Measurements from ENCODE around the gene DHX57.

Gene DHX57

GRCh38 chr2:38775921-38776225, 99.9 kb downstream of the DHX57 start:
- Histone ChIP-seq H3F3A (ENCODE audit: insufficient read depth, low read length) (no peaks in the 10 kb centered on the region), H3K9ac (ENCODE audit: low read length) (no peak overlapping the region), H3K4me1 (ENCODE audit: insufficient read depth, low read length, severe bottlenecking) (peaks cover 9% of the 10 kb centered on the region), H2AFZ (ENCODE audit: low read length) (0 out of 2 replicates have a peak overlapping the region, but pooled peaks have one; percentile 37), H4K20me1 (ENCODE audit: insufficient read depth, low read length) (no peaks in the 10 kb centered on the region), H3K4me3 (ENCODE audit: low read depth, low read length, poor library complexity, severe bottlenecking) (no peak overlapping the region), H3K4me2 (ENCODE audit: low read length) (no peak overlapping the region), H3K79me2 (ENCODE audit: insufficient read depth, low read length) (peaks cover 8% of the 10 kb centered on the region), H3K27ac (ENCODE audit: low read depth, low read length, poor library complexity, severe bottlenecking) (no peak overlapping the region), H3K36me3 (ENCODE audit: insufficient read depth, low read length) (peaks cover 6% of the 10 kb centered on the region; the same call in 1 of the 2 replicates), H3K27me3 (ENCODE audit: insufficient read depth, low read length) (no peaks in the 10 kb centered on the region), H3K9me3 (ENCODE audit: low read length) (no peaks in the 10 kb centered on the region), H3K9me2 (ENCODE audit: low read depth, low read length) (no peaks in the 10 kb centered on the region)
- TF ChIP-seq CTCF (IDR thresholded peaks at IDR 0.05; ENCODE audit: low read length) (no peak), EZH2 (IDR thresholded peaks at IDR 0.05; ENCODE audit: borderline replicate concordance, low read length) (no peak)

- H2AFZ ChIP-seq (ENCODE audit: low read length) = no peak overlapping the region
- TF ChIP-seq EZH2 (IDR thresholded peaks at IDR 0.05; ENCODE audit: borderline replicate concordance, low read length) = no peak
- TF ChIP-seq CTCF (IDR thresholded peaks at IDR 0.05; ENCODE audit: low read length) = no peak
- H3K4me1 ChIP-seq (ENCODE audit: insufficient read depth, low read length, severe bottlenecking) = peaks cover 9% of the 10 kb centered on the region
These were observed 100.4 kb downstream of the DHX57 start for GRCh38 chr2:38775097-38775920.

GRCh38 chr2:38771632-38772031, 104.1 kb downstream of the DHX57 start:
- Histone ChIP-seq H4K20me1 (ENCODE audit: insufficient read depth, low read length) (no peaks in the 10 kb centered on the region), H3F3A (ENCODE audit: insufficient read depth, low read length) (no peaks in the 10 kb centered on the region), H3K36me3 (ENCODE audit: insufficient read depth, low read length) (no peaks in the 10 kb centered on the region), H3K4me3 (ENCODE audit: low read depth, low read length, poor library complexity, severe bottlenecking) (no peak overlapping the region), H3K79me2 (ENCODE audit: insufficient read depth, low read length) (no peaks in the 10 kb centered on the region), H3K9me3 (ENCODE audit: low read length) (no peaks in the 10 kb centered on the region), H3K4me1 (ENCODE audit: insufficient read depth, low read length, severe bottlenecking) (no peaks in the 10 kb centered on the region), H3K4me2 (ENCODE audit: low read length) (no peak overlapping the region), H3K27me3 (ENCODE audit: insufficient read depth, low read length) (no peaks in the 10 kb centered on the region), H2AFZ (ENCODE audit: low read length) (no peak overlapping the region), H3K9ac (ENCODE audit: low read length) (no peak overlapping the region), H3K9me2 (ENCODE audit: low read depth, low read length) (no peaks in the 10 kb centered on the region), H3K27ac (ENCODE audit: low read depth, low read length, poor library complexity, severe bottlenecking) (no peak overlapping the region)
- no peak for TF ChIP-seq CTCF (IDR thresholded peaks at IDR 0.05; ENCODE audit: low read length)
- TF ChIP-seq EZH2 (IDR thresholded peaks at IDR 0.05; ENCODE audit: borderline replicate concordance, low read length) = no peak

More at GRCh38 chr2:38775097-38775920, 100.4 kb downstream of the DHX57 start:
- peaks cover 8% of the 10 kb centered on the region for H3K79me2 ChIP-seq (ENCODE audit: insufficient read depth, low read length)
- H3K27me3 ChIP-seq (ENCODE audit: insufficient read depth, low read length) = no peaks in the 10 kb centered on the region
- H3K9me3 ChIP-seq (ENCODE audit: low read length) = no peaks in the 10 kb centered on the region
- no peak overlapping the region for H3K4me3 ChIP-seq (ENCODE audit: low read depth, low read length, poor library complexity, severe bottlenecking)
- H3F3A ChIP-seq (ENCODE audit: insufficient read depth, low read length) = no peaks in the 10 kb centered on the region
- no peak overlapping the region for H3K4me2 ChIP-seq (ENCODE audit: low read length)
- H3K27ac ChIP-seq (ENCODE audit: low read depth, low read length, poor library complexity, severe bottlenecking) = no peak overlapping the region
- 0 out of 2 replicates have a peak, but pooled peaks cover under 1% of the 10 kb centered on the region for H3K36me3 ChIP-seq (ENCODE audit: insufficient read depth, low read length)
- no peak overlapping the region for H3K9ac ChIP-seq (ENCODE audit: low read length)
- no peaks in the 10 kb centered on the region for H4K20me1 ChIP-seq (ENCODE audit: insufficient read depth, low read length)
- no peaks in the 10 kb centered on the region for H3K9me2 ChIP-seq (ENCODE audit: low read depth, low read length)

Measured in OCI-LY1 (cell line).